ENCODE measurements around the gene ADGRG1. TPM values are rescaled to one million over a fixed set of nuclear protein-coding genes. Genes with fewer than 3 reads are reported as not detected.
A peak's percentile ranks its signal among the peaks of the same experiment; 100 is the strongest.

The ADGRG1 gene
- total RNA-seq, 1 donor from 2014 or later = 6.4 TPM

- peaks cover 13% of the 10 kb centered on the region for H3K4me1 Mint-ChIP-seq (ENCODE audit: low read depth)
- intact Hi-C loops (cut with micrococcal nuclease) = no loop called here
- no peaks in the 10 kb centered on the region for H3K36me3 Mint-ChIP-seq (ENCODE audit: low read depth)
- no peaks in the 10 kb centered on the region for H3K9me3 Mint-ChIP-seq
- DNase-seq (ENCODE audit: low spot score) = no peak
- no peak overlapping the region for H3K27ac Mint-ChIP-seq
- no peak overlapping the region for H3K4me3 Mint-ChIP-seq
- H3K27me3 Mint-ChIP-seq (ENCODE audit: insufficient read depth) = peaks cover 21% of the 10 kb centered on the region
Observed at GRCh38 chr16:57624806-57625500, 3.5 kb upstream of the ADGRG1 start.

GRCh38 chr16:57626420-57627170 is 1.8 kb upstream of the ADGRG1 start:
- intact Hi-C loops (cut with micrococcal nuclease) = no loop called here
- DNase-seq (ENCODE audit: low spot score) = no peak
- Mint-ChIP-seq H3K4me3 (no peak overlapping the region), H3K9me3 (no peaks in the 10 kb centered on the region), H3K27ac (no peak overlapping the region), H3K27me3 (ENCODE audit: insufficient read depth) (peaks cover 21% of the 10 kb centered on the region), H3K4me1 (ENCODE audit: low read depth) (peaks cover 20% of the 10 kb centered on the region), H3K36me3 (ENCODE audit: low read depth) (no peaks in the 10 kb centered on the region)

GRCh38 chr16:57627184-57627871 is 1.1 kb upstream of the ADGRG1 start:
- H3K27ac Mint-ChIP-seq = no peak overlapping the region
- peaks cover 20% of the 10 kb centered on the region for H3K27me3 Mint-ChIP-seq (ENCODE audit: insufficient read depth)
- DNase-seq (ENCODE audit: low spot score) = no peak
- no peak overlapping the region for H3K4me3 Mint-ChIP-seq
- H3K9me3 Mint-ChIP-seq = no peaks in the 10 kb centered on the region
- H3K36me3 Mint-ChIP-seq (ENCODE audit: low read depth) = no peaks in the 10 kb centered on the region
- H3K4me1 Mint-ChIP-seq (ENCODE audit: low read depth) = peaks cover 20% of the 10 kb centered on the region
- intact Hi-C loops (cut with micrococcal nuclease) = no loop called here

- Mint-ChIP-seq H3K9me3 (no peaks in the 10 kb centered on the region), H3K4me1 (ENCODE audit: low read depth) (peaks cover 20% of the 10 kb centered on the region), H3K4me3 (peak overlapping the region; percentile 78), H3K36me3 (ENCODE audit: low read depth) (no peaks in the 10 kb centered on the region), H3K27ac (peak overlapping the region; percentile 29), H3K27me3 (ENCODE audit: insufficient read depth) (peaks cover 19% of the 10 kb centered on the region)
- DNase-seq (ENCODE audit: low spot score) = no peak
- intact Hi-C loops (cut with micrococcal nuclease) = loop anchor here (1.0 kb wide), 2 partner anchors 20 to 38 kb away; no protein-coding TSS in a partner anchor
Observed at GRCh38 chr16:57628783-57629293, 408 bp downstream of the ADGRG1 start.

GRCh38 chr16:57629516-57630406 is 1.3 kb downstream of the ADGRG1 start:
- H3K4me1 Mint-ChIP-seq (ENCODE audit: low read depth) = peaks cover 20% of the 10 kb centered on the region
- peaks cover 19% of the 10 kb centered on the region for H3K27me3 Mint-ChIP-seq (ENCODE audit: insufficient read depth)
- intact Hi-C loops (cut with micrococcal nuclease) = no loop called here
- no peak for DNase-seq (ENCODE audit: low spot score)
- peak overlapping the region; percentile 78 for H3K4me3 Mint-ChIP-seq
- no peak overlapping the region for H3K27ac Mint-ChIP-seq
- no peaks in the 10 kb centered on the region for H3K9me3 Mint-ChIP-seq
- no peaks in the 10 kb centered on the region for H3K36me3 Mint-ChIP-seq (ENCODE audit: low read depth)

GRCh38 chr16:57630407-57630797 is 2.0 kb downstream of the ADGRG1 start:
- no peaks in the 10 kb centered on the region for H3K9me3 Mint-ChIP-seq
- no peak overlapping the region for H3K4me3 Mint-ChIP-seq
- H3K4me1 Mint-ChIP-seq (ENCODE audit: low read depth) = peaks cover 20% of the 10 kb centered on the region
- H3K27me3 Mint-ChIP-seq (ENCODE audit: insufficient read depth) = peaks cover 17% of the 10 kb centered on the region
- DNase-seq (ENCODE audit: low spot score) = no peak
- no peaks in the 10 kb centered on the region for H3K36me3 Mint-ChIP-seq (ENCODE audit: low read depth)
- H3K27ac Mint-ChIP-seq = peak overlapping the region; percentile 5
- intact Hi-C loops (cut with micrococcal nuclease) = no loop called here

GRCh38 chr16:57630931-57631845 is 2.8 kb downstream of the ADGRG1 start:
- Mint-ChIP-seq H3K27me3 (ENCODE audit: insufficient read depth) (peaks cover 17% of the 10 kb centered on the region), H3K4me1 (ENCODE audit: low read depth) (peaks cover 20% of the 10 kb centered on the region), H3K36me3 (ENCODE audit: low read depth) (no peaks in the 10 kb centered on the region), H3K9me3 (no peaks in the 10 kb centered on the region), H3K4me3 (no peak overlapping the region), H3K27ac (no peak overlapping the region)
- DNase-seq (ENCODE audit: low spot score) = no peak
- intact Hi-C loops (cut with micrococcal nuclease) = no loop called here

- Mint-ChIP-seq H3K27ac (no peak overlapping the region), H3K9me3 (no peaks in the 10 kb centered on the region), H3K4me3 (no peak overlapping the region), H3K27me3 (ENCODE audit: insufficient read depth) (peaks cover 21% of the 10 kb centered on the region), H3K4me1 (ENCODE audit: low read depth) (peaks cover 20% of the 10 kb centered on the region), H3K36me3 (ENCODE audit: low read depth) (no peaks in the 10 kb centered on the region)
- DNase-seq (ENCODE audit: low spot score) = no peak
- intact Hi-C loops (cut with micrococcal nuclease) = loop anchor here (2.0 kb wide), 1 partner anchor 14 kb away; no protein-coding TSS in a partner anchor
Observed at GRCh38 chr16:57632568-57632967, 4.1 kb downstream of the ADGRG1 start.

- intact Hi-C loops (cut with micrococcal nuclease) = loop anchor here (2.0 kb wide), 1 partner anchor 13 kb away; no protein-coding TSS in a partner anchor
- Mint-ChIP-seq H3K27me3 (ENCODE audit: insufficient read depth) (peaks cover 27% of the 10 kb centered on the region), H3K4me3 (no peak overlapping the region), H3K9me3 (no peaks in the 10 kb centered on the region), H3K27ac (no peak overlapping the region), H3K36me3 (ENCODE audit: low read depth) (no peaks in the 10 kb centered on the region), H3K4me1 (ENCODE audit: low read depth) (peaks cover 17% of the 10 kb centered on the region)
- DNase-seq (ENCODE audit: low spot score) = no peak
Observed at GRCh38 chr16:57633383-57634064, 5.1 kb downstream of the ADGRG1 start.

- intact Hi-C loops (cut with micrococcal nuclease) = no loop called here
- no peak for DNase-seq (ENCODE audit: low spot score)
- Mint-ChIP-seq H3K4me3 (no peak overlapping the region), H3K36me3 (ENCODE audit: low read depth) (no peaks in the 10 kb centered on the region), H3K4me1 (ENCODE audit: low read depth) (peaks cover 12% of the 10 kb centered on the region), H3K27me3 (ENCODE audit: insufficient read depth) (peaks cover 22% of the 10 kb centered on the region), H3K27ac (no peak overlapping the region), H3K9me3 (no peaks in the 10 kb centered on the region)
Observed at GRCh38 chr16:57634171-57634570, 5.7 kb downstream of the ADGRG1 start.

Data from activated T-helper 1 cell treated with anti-CD3 and anti-CD28 coated beads, Interleukin-12 subunit alpha, Interleukin-12 subunit beta, Interleukin-2, Interleukin-4 antibody, amounts not matched to agents 30 ng/mL and 10 ng/mL and 1 ng/mL, durations not matched to agents 14 hours and 24 hours and 36 hours (primary cell).